ENCODE measurements around the gene ACAD10. TPM values are rescaled to one million over a fixed set of nuclear protein-coding genes. Genes with fewer than 3 reads are reported as not detected.
"Not testable (repeated sequence)": the region's sequence is repeated elsewhere in the genome, so short reads cannot be mapped to it uniquely, and the experiment has no call there.

The ACAD10 gene
- total RNA-seq, 1 experiment from 2014 or later = 4.2 TPM

GRCh38 chr12:111748151-111748672 is 62.4 kb downstream of the ACAD10 start:
- DNase-seq (ENCODE audit: low read depth in 1 of 2, low spot score in 2 of 2) = no peak
- Histone ChIP-seq H3K4me1 (replicated peaks) (no peaks in the 10 kb centered on the region), H3K36me3 (peaks cover 3% of the 10 kb centered on the region; the same call in 1 of the 2 replicates), H3K27me3 (replicated peaks) (no peaks in the 10 kb centered on the region), H3K4me3 (no peak overlapping the region), H3K27ac (no peak overlapping the region), H3K9me3 (replicated peaks) (no peaks in the 10 kb centered on the region)

GRCh38 chr12:111748867-111749266 is 63.0 kb downstream of the ACAD10 start:
- Histone ChIP-seq H3K4me3 (no peak overlapping the region), H3K9me3 (replicated peaks) (no peaks in the 10 kb centered on the region), H3K27ac (no peak overlapping the region), H3K27me3 (replicated peaks) (no peaks in the 10 kb centered on the region), H3K36me3 (peaks cover 3% of the 10 kb centered on the region; the same call in 1 of the 2 replicates), H3K4me1 (replicated peaks) (no peaks in the 10 kb centered on the region)
- DNase-seq (ENCODE audit: low read depth in 1 of 2, low spot score in 2 of 2) = no peak

DNA sequence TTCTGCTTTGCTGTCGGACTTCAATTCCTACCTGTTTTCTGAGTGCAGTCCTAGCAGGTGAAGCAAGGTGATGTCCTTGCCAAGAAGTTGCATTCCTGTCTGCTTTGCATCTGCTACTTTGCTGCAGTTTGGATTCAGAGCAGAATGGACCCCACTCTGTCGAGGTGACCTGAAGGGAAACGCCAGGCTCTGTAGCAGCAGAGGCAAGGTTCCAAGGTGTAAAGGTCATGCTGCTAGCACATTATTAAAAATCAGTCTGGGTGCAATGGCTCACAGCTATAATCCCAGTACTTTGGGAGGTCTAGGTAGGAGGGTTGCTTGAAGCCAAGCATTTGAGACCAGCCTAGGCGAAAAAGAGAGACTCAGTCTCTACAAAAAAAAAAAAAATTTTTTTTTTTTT is 63.5 kb downstream of the ACAD10 start:
- Histone ChIP-seq H3K36me3 (peaks cover 3% of the 10 kb centered on the region; the same call in 1 of the 2 replicates), H3K4me1 (replicated peaks) (no peaks in the 10 kb centered on the region), H3K4me3 (no peak overlapping the region), H3K27me3 (replicated peaks) (no peaks in the 10 kb centered on the region), H3K9me3 (replicated peaks) (no peaks in the 10 kb centered on the region), H3K27ac (no peak overlapping the region)
- DNase-seq (ENCODE audit: low read depth in 1 of 2, low spot score in 2 of 2) = no peak

DNA sequence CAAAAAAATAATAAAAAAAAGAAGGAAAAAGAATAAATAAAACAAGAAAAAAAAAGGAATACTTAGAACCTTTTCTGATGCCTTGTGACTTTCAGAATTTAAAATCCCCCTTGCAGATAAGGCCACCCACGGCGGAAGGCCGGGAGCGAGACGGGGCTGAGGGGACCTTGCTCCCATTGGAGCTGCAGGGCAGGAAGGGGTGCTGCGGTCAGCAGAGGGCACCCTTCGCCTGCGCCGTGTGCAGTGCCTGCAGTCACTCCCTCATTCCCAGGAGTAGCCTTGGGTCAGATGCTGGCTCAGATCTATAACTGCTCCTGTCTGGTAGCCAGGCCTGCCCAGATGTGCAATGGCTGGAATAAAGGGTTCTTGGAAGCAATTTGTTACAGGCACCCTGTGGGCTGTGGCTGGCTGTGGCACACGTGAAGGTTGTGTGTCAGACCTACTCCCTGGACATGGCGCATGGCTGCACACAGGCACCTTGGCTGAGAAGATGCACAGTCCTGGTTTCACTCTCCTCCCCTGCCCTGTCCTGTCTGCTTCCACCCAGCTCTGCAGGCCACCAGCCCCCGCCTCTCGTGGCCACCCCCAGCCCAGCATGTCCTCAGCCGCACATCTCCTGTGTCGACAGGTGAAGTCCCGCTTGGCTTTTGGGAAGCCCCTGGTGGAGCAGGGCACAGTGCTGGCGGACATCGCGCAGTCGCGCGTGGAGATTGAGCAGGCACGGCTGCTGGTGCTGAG is 67.5 kb downstream of the ACAD10 start:
- Histone ChIP-seq H3K27me3 (replicated peaks) (no peaks in the 10 kb centered on the region), H3K4me1 (replicated peaks) (no peaks in the 10 kb centered on the region), H3K36me3 (no peaks in the 10 kb centered on the region), H3K4me3 (no peak overlapping the region), H3K27ac (no peak overlapping the region), H3K9me3 (replicated peaks) (no peaks in the 10 kb centered on the region)
- DNase-seq (ENCODE audit: low read depth in 1 of 2, low spot score in 2 of 2) = peak; percentile 40 to 53

DNA sequence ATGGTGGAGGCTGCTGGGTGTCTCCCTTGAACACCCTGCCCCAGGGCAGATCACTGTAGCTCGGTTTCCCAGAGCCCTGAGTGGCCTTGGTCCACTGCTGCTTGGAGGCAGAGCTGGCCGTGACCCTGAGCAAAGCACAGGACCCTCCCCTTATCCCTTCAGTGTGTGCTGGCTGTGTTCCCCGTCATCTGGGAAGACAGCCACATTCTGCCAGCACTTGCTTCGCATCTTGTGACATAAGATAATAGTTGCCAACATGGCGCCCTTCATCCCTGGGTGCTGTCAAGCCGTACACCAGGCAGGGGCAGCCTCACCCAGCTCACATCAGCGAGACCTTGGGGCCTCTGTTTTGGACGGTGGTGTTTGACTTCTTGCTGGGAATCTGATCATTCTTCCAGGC is 68.8 kb downstream of the ACAD10 start:
- no peaks in the 10 kb centered on the region for H3K27me3 ChIP-seq (replicated peaks)
- DNase-seq (ENCODE audit: low read depth in 1 of 2, low spot score in 2 of 2) = no peak
- no peak overlapping the region for H3K4me3 ChIP-seq
- H3K27ac ChIP-seq = no peak overlapping the region
- no peaks in the 10 kb centered on the region for H3K9me3 ChIP-seq (replicated peaks)
- H3K4me1 ChIP-seq (replicated peaks) = no peaks in the 10 kb centered on the region
- H3K36me3 ChIP-seq = no peaks in the 10 kb centered on the region

DNA sequence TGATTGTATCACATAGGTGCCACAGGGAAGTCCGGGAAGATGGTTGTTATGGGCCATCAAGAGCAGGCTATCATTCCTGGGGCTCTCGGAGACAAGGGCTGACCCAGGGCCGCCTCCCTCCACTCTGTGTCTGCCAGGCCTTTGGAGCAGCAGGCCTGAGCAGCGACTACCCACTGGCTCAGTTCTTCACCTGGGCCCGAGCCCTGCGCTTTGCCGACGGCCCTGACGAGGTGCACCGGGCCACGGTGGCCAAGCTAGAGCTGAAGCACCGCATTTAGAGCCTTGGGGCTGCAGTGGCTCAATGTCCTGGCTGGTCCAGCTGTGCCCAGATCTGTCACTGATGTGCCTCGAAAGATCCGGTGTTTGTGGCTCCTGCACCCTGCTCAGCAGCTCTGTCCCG is 70.3 kb downstream of the ACAD10 start:
- DNase-seq (ENCODE audit: low read depth in 1 of 2, low spot score in 2 of 2) = no peak
- Histone ChIP-seq H3K27ac (no peak overlapping the region), H3K36me3 (no peaks in the 10 kb centered on the region), H3K4me1 (replicated peaks) (no peaks in the 10 kb centered on the region), H3K4me3 (no peak overlapping the region), H3K27me3 (replicated peaks) (no peaks in the 10 kb centered on the region), H3K9me3 (replicated peaks) (no peaks in the 10 kb centered on the region)

GRCh38 chr12:111756681-111757080 is 70.8 kb downstream of the ACAD10 start:
- no peaks in the 10 kb centered on the region for H3K27me3 ChIP-seq (replicated peaks)
- H3K27ac ChIP-seq = no peak overlapping the region
- H3K9me3 ChIP-seq (replicated peaks) = no peaks in the 10 kb centered on the region
- DNase-seq (ENCODE audit: low read depth in 1 of 2, low spot score in 2 of 2) = no peak
- no peak overlapping the region for H3K4me3 ChIP-seq
- H3K4me1 ChIP-seq (replicated peaks) = no peaks in the 10 kb centered on the region
- H3K36me3 ChIP-seq = no peaks in the 10 kb centered on the region

GRCh38 chr12:111757361-111758119 is 71.7 kb downstream of the ACAD10 start:
- H3K4me3 ChIP-seq = no peak overlapping the region
- no peak for DNase-seq (ENCODE audit: low read depth in 1 of 2, low spot score in 2 of 2)
- H3K36me3 ChIP-seq = no peaks in the 10 kb centered on the region
- H3K27me3 ChIP-seq (replicated peaks) = no peaks in the 10 kb centered on the region
- no peaks in the 10 kb centered on the region for H3K9me3 ChIP-seq (replicated peaks)
- no peak overlapping the region for H3K27ac ChIP-seq
- H3K4me1 ChIP-seq (replicated peaks) = no peaks in the 10 kb centered on the region

GRCh38 chr12:111758120-111758561 is 72.3 kb downstream of the ACAD10 start:
- no peaks in the 10 kb centered on the region for H3K4me1 ChIP-seq (replicated peaks)
- DNase-seq (ENCODE audit: low read depth in 1 of 2, low spot score in 2 of 2) = no peak
- H3K9me3 ChIP-seq (replicated peaks) = no peaks in the 10 kb centered on the region
- H3K36me3 ChIP-seq = no peaks in the 10 kb centered on the region
- H3K27ac ChIP-seq = no peak overlapping the region
- no peak overlapping the region for H3K4me3 ChIP-seq
- H3K27me3 ChIP-seq (replicated peaks) = no peaks in the 10 kb centered on the region

- Histone ChIP-seq H3K36me3 (no peaks in the 10 kb centered on the region), H3K27me3 (replicated peaks) (no peaks in the 10 kb centered on the region), H3K9me3 (replicated peaks) (no peaks in the 10 kb centered on the region), H3K4me3 (no peak overlapping the region), H3K27ac (no peak overlapping the region), H3K4me1 (replicated peaks) (no peaks in the 10 kb centered on the region)
- no peak for DNase-seq (ENCODE audit: low read depth in 1 of 2, low spot score in 2 of 2)
These were observed 73.4 kb downstream of the ACAD10 start for GRCh38 chr12:111759271-111759670.

DNA sequence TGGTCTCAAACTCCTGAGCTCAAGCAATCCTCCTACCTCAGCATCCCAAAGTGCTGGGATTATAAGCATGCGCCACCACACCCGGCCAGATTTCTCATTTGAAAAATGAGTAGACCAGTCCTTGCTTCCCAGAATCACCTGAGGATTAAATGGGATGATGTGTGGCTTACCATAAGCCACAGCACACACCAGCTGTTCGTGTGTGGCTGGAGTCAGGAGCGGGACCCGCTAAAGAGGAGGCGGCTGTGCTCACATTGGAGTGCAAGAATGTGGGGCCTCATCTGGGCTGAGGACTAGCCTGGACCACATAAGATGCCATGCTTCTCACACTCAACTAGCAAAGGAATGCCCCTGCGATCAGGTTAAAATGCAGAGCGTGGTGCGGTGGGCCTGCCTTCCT is 74.1 kb downstream of the ACAD10 start:
- Histone ChIP-seq H3K4me3 (no peak overlapping the region), H3K9me3 (replicated peaks) (no peaks in the 10 kb centered on the region), H3K4me1 (replicated peaks) (no peaks in the 10 kb centered on the region), H3K27ac (no peak overlapping the region), H3K36me3 (no peaks in the 10 kb centered on the region), H3K27me3 (replicated peaks) (no peaks in the 10 kb centered on the region)
- DNase-seq (ENCODE audit: low read depth in 1 of 2, low spot score in 2 of 2) = no peak

- H3K36me3 ChIP-seq = no peaks in the 10 kb centered on the region
- no peak for DNase-seq (ENCODE audit: low read depth in 1 of 2, low spot score in 2 of 2)
- no peak overlapping the region for H3K27ac ChIP-seq
- H3K4me3 ChIP-seq = no peak overlapping the region
- H3K9me3 ChIP-seq (replicated peaks) = no peaks in the 10 kb centered on the region
- H3K4me1 ChIP-seq (replicated peaks) = no peaks in the 10 kb centered on the region
- no peaks in the 10 kb centered on the region for H3K27me3 ChIP-seq (replicated peaks)
These were observed 75.2 kb downstream of the ACAD10 start for GRCh38 chr12:111761099-111761498.

DNA sequence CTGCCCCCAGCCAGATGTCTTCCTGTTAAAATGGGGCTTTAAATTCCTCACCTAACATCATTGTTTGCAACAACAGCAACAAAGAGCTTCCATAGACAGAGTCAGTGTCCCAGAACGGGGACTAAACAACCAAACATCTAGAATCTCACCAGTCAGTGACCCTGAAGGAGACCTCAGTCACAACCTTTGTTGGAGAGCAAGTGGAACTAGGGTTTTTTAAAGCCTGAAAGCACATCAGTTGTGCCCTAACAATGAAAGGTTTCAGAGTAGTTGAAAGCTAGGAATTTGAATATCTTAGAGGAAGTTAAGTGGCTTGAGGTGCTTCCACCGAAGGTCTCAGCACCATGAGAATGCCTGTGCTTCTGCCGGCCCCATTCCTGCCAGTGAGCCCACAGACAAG is 75.9 kb downstream of the ACAD10 start:
- Histone ChIP-seq H3K4me3 (no peak overlapping the region), H3K36me3 (no peaks in the 10 kb centered on the region), H3K9me3 (replicated peaks) (no peaks in the 10 kb centered on the region), H3K27ac (no peak overlapping the region), H3K4me1 (replicated peaks) (peaks cover 5% of the 10 kb centered on the region), H3K27me3 (replicated peaks) (no peaks in the 10 kb centered on the region)
- DNase-seq (ENCODE audit: low read depth in 1 of 2, low spot score in 2 of 2) = no peak

GRCh38 chr12:111763552-111763951 is 77.7 kb downstream of the ACAD10 start:
- not testable (repeated sequence) for DNase-seq (ENCODE audit: low read depth in 1 of 2, low spot score in 2 of 2); H3K9me3 ChIP-seq (replicated peaks); H3K27ac ChIP-seq; H3K36me3 ChIP-seq; H3K4me3 ChIP-seq; H3K27me3 ChIP-seq (replicated peaks)
- peaks cover 19% of the 10 kb centered on the region for H3K4me1 ChIP-seq (replicated peaks)
